Fibroblast of lung (primary cell): ENCODE results near the gene C7orf57. TPM values are rescaled to one million over a fixed set of nuclear protein-coding genes. Genes with fewer than 3 reads are reported as not detected.

Source experiments
- DNase-seq, 2 donors: peaks; one replicate each; pipeline versions ENCODE4 v3.0.0 to v3.0.0-alpha.2; 2010; ENCODE audit warnings: low read depth in 2 of 2
- H2AFZ ChIP-seq: 2 replicates; pipeline ENCODE4 v1.5.1; 2012; ENCODE audit warnings: low read length, control low read depth, inconsistent platforms
- H3K27ac ChIP-seq: 2 replicates; pipeline ENCODE4 v1.5.1; 2011; ENCODE audit warnings: low read length, control low read depth; ENCODE audit not compliant: insufficient read depth
- H3K27me3 ChIP-seq: 2 replicates; pipeline ENCODE4 v1.5.1; 2011; ENCODE audit warnings: mild to moderate bottlenecking, low read length; ENCODE audit not compliant: control insufficient read depth, insufficient read depth
- H3K36me3 ChIP-seq: 2 replicates; pipeline ENCODE4 v1.5.1; 2011; ENCODE audit warnings: low read length; ENCODE audit not compliant: control insufficient read depth, insufficient read depth
- H3K4me1 ChIP-seq: 2 replicates; pipeline ENCODE4 v1.5.1; 2011; ENCODE audit warnings: low read length; ENCODE audit not compliant: control insufficient read depth, insufficient read depth; ENCODE audit errors: extremely low read depth
- H3K4me2 ChIP-seq: 2 replicates; pipeline ENCODE4 v1.5.1; 2011; ENCODE audit warnings: low read length, control low read depth; ENCODE audit not compliant: insufficient read depth; ENCODE audit errors: extremely low read depth
- H3K4me3 ChIP-seq, 4 experiments: fragments of 200-600 bp in 1 of 4; sonication (generic) in 1 of 4; replicated peaks in 1 of 4; 2 replicates each; pipeline ENCODE4 v1.5.1; 2011 to 2016; ENCODE audit warnings: low read length in 4 of 4, low read depth in 3 of 4, mild to moderate bottlenecking in 3 of 4, control low read depth in 2 of 4, inconsistent platforms in 1 of 4, mixed read lengths in 1 of 4; ENCODE audit not compliant: insufficient read depth in 1 of 4; ENCODE audit errors: control extremely low read depth in 1 of 4
- H3K79me2 ChIP-seq: 2 replicates; pipeline ENCODE4 v1.5.1; 2012; ENCODE audit warnings: mild to moderate bottlenecking, low read length, inconsistent platforms; ENCODE audit not compliant: control insufficient read depth, insufficient read depth
- H3K9ac ChIP-seq: 2 replicates; pipeline ENCODE4 v1.5.1; 2011; ENCODE audit warnings: mild to moderate bottlenecking, low read length, control low read depth; ENCODE audit not compliant: insufficient read depth
- H3K9me3 ChIP-seq: 2 replicates; pipeline ENCODE4 v1.5.1; 2012; ENCODE audit warnings: low read depth, low read length; ENCODE audit not compliant: control insufficient read depth, insufficient read depth
- H4K20me1 ChIP-seq: 2 replicates; pipeline ENCODE4 v1.5.1; 2011; ENCODE audit warnings: low read length; ENCODE audit not compliant: control insufficient read depth, insufficient read depth; ENCODE audit errors: extremely low read depth
- CTCF ChIP-seq, 2 donors: IDR thresholded peaks in 1 of 2; conservative IDR thresholded peaks in 1 of 2; 1 replicate in 1 of 2; 2 replicates in 1 of 2; pipeline ENCODE4 v1.5.1; 2011 to 2012; ENCODE audit warnings: low read length in 2 of 2, control low read depth in 1 of 2, inconsistent platforms in 1 of 2, low read depth in 1 of 2, mild to moderate bottlenecking in 1 of 2
- EZH2 ChIP-seq: IDR thresholded peaks from 2 replicates; pipeline ENCODE4 v1.5.1; 2012; ENCODE audit warnings: low read length, control low read depth, mild to moderate bottlenecking; ENCODE audit errors: missing control alignments
- polyA plus RNA-seq, 2 donors: library from polyadenylated mRNA; depleted of rRNA in 1 of 2; stranded (reverse) in 1 of 2; unstranded in 1 of 2; fragments of >200 nt; gene quantifications; 2 replicates each; pipeline ENCODE4 v1.2.1, GENCODE V29; 2011 to 2012; ENCODE audit warnings: missing spikeins in 1 of 2
- total RNA-seq: library from RNA; depleted of rRNA; stranded (reverse); fragments of >200 nt; gene quantifications from 2 replicates; pipeline ENCODE4 v1.2.1, GENCODE V29; 2014

Gene C7orf57
- total and polyA plus RNA-seq, 2 donors (not counting 1 experiment from before 2014, with no cell fraction given): not detected

DNA sequence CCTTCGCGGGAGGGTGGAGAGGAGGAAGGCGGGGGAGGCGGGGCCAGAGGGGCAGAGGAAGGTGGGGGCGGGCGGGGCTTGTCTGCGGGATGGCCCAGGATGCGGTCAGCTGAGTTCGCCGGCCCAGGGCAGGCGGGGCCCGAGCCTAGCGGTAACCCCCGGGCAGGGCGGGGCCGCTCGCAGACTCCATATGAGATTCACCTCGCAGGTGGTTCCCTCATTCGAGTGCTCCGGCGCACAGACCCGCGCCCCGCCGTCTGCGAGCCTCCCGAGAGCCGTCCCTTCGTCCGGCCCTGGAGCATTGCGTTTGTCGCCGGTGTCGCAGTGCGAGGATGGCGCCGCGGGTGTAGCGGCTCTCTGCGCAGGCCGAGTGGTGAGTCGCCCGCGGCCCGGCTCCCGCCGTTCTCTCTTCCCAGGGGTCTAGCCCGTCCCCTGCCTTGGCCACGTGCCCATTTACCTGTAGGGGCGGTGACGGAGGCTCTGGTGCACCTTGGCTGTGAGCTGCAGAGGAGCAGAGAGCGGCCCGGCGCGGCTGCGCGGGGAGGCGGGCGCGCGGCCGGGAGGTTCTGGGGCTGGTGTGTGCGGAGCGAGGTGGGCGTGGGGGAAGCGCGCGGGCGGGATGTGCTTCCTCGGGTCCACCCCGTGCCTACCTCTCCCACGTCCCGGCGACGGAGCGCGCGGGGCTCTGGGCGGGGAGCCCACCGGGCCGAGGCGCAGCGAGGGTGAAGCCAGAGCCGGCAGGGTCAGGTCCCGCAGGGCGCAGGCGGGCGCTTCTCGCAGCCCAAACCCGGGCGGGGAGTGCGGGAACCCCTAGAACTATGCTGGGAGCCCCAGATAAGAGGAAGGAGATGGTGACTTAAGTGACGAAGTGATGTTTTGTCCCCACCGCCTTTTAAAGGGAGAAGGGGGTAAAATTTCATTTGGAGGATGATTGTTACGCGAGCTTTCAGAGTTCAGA, 54.0 kb downstream of the C7orf57 start, which contains the start of gene UPP1:
TSS of gene UPP1 (plus strand) at position 220 of the 958 bp plus-strand sequence. CDS start 5,519 bp downstream, outside the sequence.
- peak within 1 kb of the TSS; percentile 81 for H3K9ac ChIP-seq
- DNase-seq: peak in 1 of 2 donors; percentile 28
- no peaks in the 10 kb centered on the region for H3K79me2 ChIP-seq
- peak within 1 kb of the TSS; percentile 62 to 86 (median 74) for H3K4me3 ChIP-seq
- H2AFZ ChIP-seq: peak within 1 kb of the TSS; percentile 71
- peaks cover 22% of the 10 kb centered on the region for H3K4me1 ChIP-seq
- H3K27me3 ChIP-seq: no peaks in the 10 kb centered on the region
- no peaks in the 10 kb centered on the region for H3K9me3 ChIP-seq
- no peaks in the 10 kb centered on the region for H4K20me1 ChIP-seq
- no peak for TF ChIP-seq EZH2
- TF ChIP-seq CTCF (conservative IDR thresholded peaks at IDR 0.05 in 1 of 2, IDR thresholded peaks at IDR 0.05 in 1 of 2; ENCODE audit: low read depth in 1 of 2, low read length in 2 of 2): no peak
- H3K27ac ChIP-seq: peak within 1 kb of the TSS; percentile 97
- no peaks in the 10 kb centered on the region for H3K36me3 ChIP-seq
- peak within 1 kb of the TSS; percentile 90 for H3K4me2 ChIP-seq

DNA sequence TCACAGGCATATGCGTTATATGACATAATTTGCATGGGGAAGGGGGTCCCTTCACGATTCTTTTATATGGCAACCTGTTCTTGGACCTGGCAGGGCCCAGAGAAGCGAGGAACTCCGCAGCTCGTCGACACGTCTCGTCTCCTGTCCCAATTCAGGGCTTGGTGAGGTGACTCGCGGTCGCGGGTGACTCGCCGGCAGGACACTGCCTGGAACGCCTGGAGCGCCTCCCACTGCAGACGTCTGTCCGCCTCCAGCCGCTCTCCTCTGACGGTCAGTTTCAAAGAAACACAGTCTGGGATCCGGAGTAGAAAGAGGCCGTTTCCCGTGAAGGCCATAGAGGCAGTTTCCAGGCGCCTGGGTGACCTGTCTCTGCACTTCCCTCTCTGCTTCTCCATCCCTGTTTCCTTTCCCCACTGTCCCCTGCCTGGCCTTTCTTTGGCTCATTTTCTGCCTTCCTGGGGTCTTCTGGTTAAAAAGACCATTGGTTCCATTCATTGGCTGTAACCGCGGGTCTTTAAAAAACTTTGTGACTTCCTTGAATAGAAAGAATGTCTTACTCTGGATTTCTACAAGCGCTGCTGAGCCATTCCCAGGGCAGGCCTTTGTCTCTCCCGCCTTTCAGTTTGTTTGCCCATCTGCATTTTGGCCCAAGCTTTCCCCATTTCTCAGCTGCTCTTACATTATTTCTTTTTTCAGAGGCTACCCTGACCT, 54.9 kb downstream of the C7orf57 start:
- no peak for TF ChIP-seq CTCF (conservative IDR thresholded peaks at IDR 0.05 in 1 of 2, IDR thresholded peaks at IDR 0.05 in 1 of 2; ENCODE audit: low read depth in 1 of 2, low read length in 2 of 2)
- no peaks in the 10 kb centered on the region for H4K20me1 ChIP-seq
- peaks cover 20% of the 10 kb centered on the region for H3K4me1 ChIP-seq
- DNase-seq: peak; percentile 29 to 61
- peak overlapping the region; percentile 21 for H2AFZ ChIP-seq
- H3K27ac ChIP-seq: no peak overlapping the region
- no peaks in the 10 kb centered on the region for H3K27me3 ChIP-seq
- no peaks in the 10 kb centered on the region for H3K36me3 ChIP-seq
- H3K79me2 ChIP-seq: no peaks in the 10 kb centered on the region
- no peaks in the 10 kb centered on the region for H3K9me3 ChIP-seq
- H3K4me3 ChIP-seq: peak overlapping the region; percentile 62 to 86 (median 74)
- H3K4me2 ChIP-seq: peak overlapping the region; percentile 90
- peak overlapping the region; percentile 45 for H3K9ac ChIP-seq
